ENCODE data around the gene GBX2.

GBX2 gene

GRCh38 chr2:236168110-236169080 is at the start of gene GBX2:
Gene GBX2, minus strand, starts transcription at chr2:236168386. Its CDS starts 415 bp downstream, at chr2:236167971.
- DNase-seq (ENCODE audit: low read depth): no peak

- DNase-seq (ENCODE audit: low read depth): no peak
Observed at GRCh38 chr2:236217926-236218325, 49.7 kb upstream of the GBX2 start.

GRCh38 chr2:236216711-236217110 is 48.5 kb upstream of the GBX2 start:
- DNase-seq (ENCODE audit: low read depth): no peak

GRCh38 chr2:236215761-236216333 is 47.7 kb upstream of the GBX2 start:
- no peak for DNase-seq (ENCODE audit: low read depth)

GRCh38 chr2:236215196-236215595 is 47.0 kb upstream of the GBX2 start:
- no peak for DNase-seq (ENCODE audit: low read depth)

- no peak for DNase-seq (ENCODE audit: low read depth)
Observed at GRCh38 chr2:236214376-236214995, 46.3 kb upstream of the GBX2 start.

- no peak for DNase-seq (ENCODE audit: low read depth)
Observed at GRCh38 chr2:236211296-236211695, 43.1 kb upstream of the GBX2 start.

GRCh38 chr2:236210536-236210935 is 42.4 kb upstream of the GBX2 start:
- DNase-seq (ENCODE audit: low read depth): no peak

- no peak for DNase-seq (ENCODE audit: low read depth)
Observed at GRCh38 chr2:236209996-236210395, 41.8 kb upstream of the GBX2 start.

GRCh38 chr2:236209535-236209934 is 41.3 kb upstream of the GBX2 start:
- DNase-seq (ENCODE audit: low read depth): no peak

- no peak for DNase-seq (ENCODE audit: low read depth)
Observed at GRCh38 chr2:236208019-236208926, 40.1 kb upstream of the GBX2 start.

GRCh38 chr2:236207472-236207871 is 39.3 kb upstream of the GBX2 start:
- DNase-seq (ENCODE audit: low read depth): no peak

- no peak for DNase-seq (ENCODE audit: low read depth)
Observed at GRCh38 chr2:236205867-236206645, 37.9 kb upstream of the GBX2 start.

GRCh38 chr2:236204953-236205352 is 36.8 kb upstream of the GBX2 start:
- no peak for DNase-seq (ENCODE audit: low read depth)

- no peak for DNase-seq (ENCODE audit: low read depth)
Observed at GRCh38 chr2:236200378-236200777, 32.2 kb upstream of the GBX2 start.

- DNase-seq (ENCODE audit: low read depth): no peak
Observed at GRCh38 chr2:236196366-236196765, 28.2 kb upstream of the GBX2 start.

GRCh38 chr2:236195726-236196125 is 27.5 kb upstream of the GBX2 start:
- DNase-seq (ENCODE audit: low read depth): no peak

GRCh38 chr2:236194786-236195185 is 26.6 kb upstream of the GBX2 start:
- no peak for DNase-seq (ENCODE audit: low read depth)

GRCh38 chr2:236193026-236193425 is 24.8 kb upstream of the GBX2 start:
- DNase-seq (ENCODE audit: low read depth): no peak

GRCh38 chr2:236190674-236191073 is 22.5 kb upstream of the GBX2 start:
- no peak for DNase-seq (ENCODE audit: low read depth)

GRCh38 chr2:236184701-236185100 is 16.5 kb upstream of the GBX2 start:
- no peak for DNase-seq (ENCODE audit: low read depth)

Measured in stimulated activated CD8-positive, alpha-beta memory T cell treated with anti-CD3 and anti-CD28 coated beads, Interleukin-7, amount 100 ng/mL, for 24 hours (primary cell).